Parathyroid adenoma (tissue), 2 donors: ENCODE results near the gene CTTNBP2.

ENCODE experiments used
- H2AFZ ChIP-seq: fragments of 300-600 bp; sonication (generic); one replicate; pipeline ENCODE4 v1.7.0; 2017; ENCODE audit warnings: antibody characterized with exemption, mild to moderate bottlenecking
- H3K27ac ChIP-seq: fragments of 300-600 bp; sonication (generic); one replicate; pipeline ENCODE4 v1.7.0; 2017
- H3K27me3 ChIP-seq: fragments of 300-600 bp; sonication (generic); one replicate; pipeline ENCODE4 v1.7.0; 2017; ENCODE audit warnings: low read length; ENCODE audit not compliant: control insufficient read depth, insufficient read depth
- H3K36me3 ChIP-seq: fragments of 300-600 bp; sonication (generic); one replicate; pipeline ENCODE4 v1.7.0; 2017; ENCODE audit warnings: low read length; ENCODE audit not compliant: control insufficient read depth, insufficient read depth
- H3K4me1 ChIP-seq: fragments of 300-600 bp; sonication (generic); one replicate; pipeline ENCODE4 v1.7.0; 2017; ENCODE audit warnings: control low read depth
- H3K4me2 ChIP-seq: fragments of 300-600 bp; sonication (generic); one replicate; pipeline ENCODE4 v1.7.0; 2017; ENCODE audit warnings: low read length
- H3K4me3 ChIP-seq: fragments of 300-600 bp; sonication (generic); one replicate; pipeline ENCODE4 v1.7.0; 2017; ENCODE audit warnings: low read depth, low read length
- H3K79me2 ChIP-seq: fragments of 300-600 bp; sonication (generic); one replicate; pipeline ENCODE4 v1.7.0; 2017; ENCODE audit warnings: control low read depth
- H3K9ac ChIP-seq: fragments of 300-600 bp; sonication (generic); one replicate; pipeline ENCODE4 v1.7.0; 2017; ENCODE audit warnings: mild to moderate bottlenecking
- H3K9me3 ChIP-seq: fragments of 300-600 bp; sonication (generic); one replicate; pipeline ENCODE4 v1.7.0; 2017; ENCODE audit warnings: low read length; ENCODE audit not compliant: control insufficient read depth
- CTCF ChIP-seq: fragments of 300-600 bp; sonication (generic); IDR thresholded peaks from one replicate; pipeline ENCODE4 v1.7.0; 2017; ENCODE audit warnings: antibody characterized with exemption, mild to moderate bottlenecking
- donor health status: primary hyperparathyroidism.

Gene CTTNBP2

GRCh38 chr7:117661328-117661727 lies 211.9 kb downstream of the CTTNBP2 start:
- no peak overlapping the region for H2AFZ ChIP-seq
- no peaks in the 10 kb centered on the region for H3K79me2 ChIP-seq
- H3K27ac ChIP-seq, result no peak overlapping the region
- no peak for TF ChIP-seq CTCF
- no peaks in the 10 kb centered on the region for H3K9me3 ChIP-seq
- no peak overlapping the region for H3K9ac ChIP-seq
- H3K4me1 ChIP-seq, result no peaks in the 10 kb centered on the region
- H3K36me3 ChIP-seq, result no peaks in the 10 kb centered on the region
- no peak overlapping the region for H3K4me2 ChIP-seq
- no peak overlapping the region for H3K4me3 ChIP-seq
- no peaks in the 10 kb centered on the region for H3K27me3 ChIP-seq
